ENCODE measurements around the gene BSND.

- TF ChIP-seq POLR2A (IDR thresholded peaks at IDR 0.05) (no peak), CTCF (IDR thresholded peaks at IDR 0.05 in 4 of 5, conservative IDR thresholded peaks at IDR 0.05 in 1 of 5) (no peak)
Measured at GRCh38 chr1:54980046-54980527, 18.6 kb upstream of the BSND start.

Measured in gastrocnemius medialis (tissue), 4 donors.